Amygdala (tissue), 56 donors: ENCODE data around the gene ZNF784.

Experiments
- DNase-seq, 56 donors: peaks; one replicate each; lab custom pipeline; 2025; lab: John Stamatoyannopoulos, UW

The ZNF784 gene

DNA sequence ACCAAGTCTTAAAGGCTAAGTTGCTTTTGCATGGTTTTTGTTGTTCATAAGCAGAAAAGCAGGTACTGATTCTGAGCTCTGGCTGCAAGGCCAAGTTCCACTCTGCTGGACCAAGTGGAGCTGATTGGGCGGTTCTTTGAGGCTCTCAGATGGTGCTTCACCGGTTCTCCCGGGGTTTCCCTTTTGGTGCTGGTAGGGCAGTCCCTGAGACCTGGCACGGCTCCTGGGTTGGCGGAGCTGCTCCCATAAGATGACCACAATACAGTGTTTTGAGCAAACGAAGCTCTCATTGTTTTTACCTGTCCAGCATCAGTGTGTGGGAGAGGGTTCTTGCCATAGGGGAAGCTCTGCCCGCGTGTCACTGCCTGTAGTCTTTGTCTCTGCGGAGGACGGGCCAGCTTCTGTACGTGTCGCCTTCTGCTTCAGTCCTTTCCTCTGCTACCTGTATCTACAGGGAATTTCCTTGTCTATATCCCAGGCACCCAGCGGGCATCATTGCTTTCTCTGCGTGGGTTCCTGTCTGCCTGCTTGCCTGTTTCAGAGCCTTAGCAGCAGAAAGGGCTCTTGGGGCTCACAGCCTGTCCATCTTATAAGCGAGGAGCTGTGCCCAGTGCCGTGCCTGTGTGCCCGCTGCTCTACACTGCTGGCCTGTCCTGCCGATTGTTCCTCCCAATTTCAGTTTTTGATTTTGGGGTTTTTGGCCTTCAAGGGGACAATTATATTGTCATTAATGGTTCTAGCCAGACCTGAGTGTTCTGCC, 32.8 kb upstream of the ZNF784 start:
- no peak for DNase-seq

DNA sequence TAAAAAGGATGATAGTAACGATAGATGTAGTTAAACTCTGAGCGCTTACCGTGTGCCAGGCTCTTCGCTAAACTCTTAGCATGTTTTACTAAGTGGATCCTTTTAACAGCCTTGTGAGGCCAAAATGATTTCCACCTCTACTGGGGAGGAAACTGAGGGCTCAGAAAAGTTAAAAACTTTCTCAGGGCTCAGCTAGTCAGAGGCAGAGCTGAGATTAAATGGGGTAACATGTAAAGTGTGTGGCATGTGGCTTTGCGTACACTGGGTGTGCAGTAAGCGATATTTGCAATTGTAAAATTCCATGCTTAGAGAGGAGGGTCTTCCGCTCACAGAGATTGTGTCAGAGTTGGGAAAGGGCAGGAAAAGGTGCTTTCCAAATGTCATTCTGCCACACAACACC, 32.2 kb upstream of the ZNF784 start:
- no peak for DNase-seq

DNA sequence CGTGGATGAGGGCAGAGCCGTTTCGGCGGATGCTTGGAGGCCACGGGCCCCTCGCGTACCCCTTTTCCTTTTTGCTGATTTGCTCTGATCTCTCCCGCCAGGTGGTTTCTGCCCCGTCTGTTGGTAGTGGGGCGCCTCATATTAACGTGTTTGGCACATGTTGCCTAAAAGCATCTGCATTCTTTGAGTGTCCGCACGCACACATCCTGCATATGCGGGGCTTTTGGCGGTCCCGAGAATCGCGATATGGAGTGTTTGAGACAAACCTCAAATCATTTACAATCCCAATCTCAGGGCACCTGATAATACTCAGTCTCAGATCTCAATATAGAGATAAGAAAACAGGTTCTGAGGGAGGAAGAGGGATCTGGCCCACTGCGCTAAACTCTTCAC, 31.3 kb upstream of the ZNF784 start:
- peak in 1 of 56 donors; percentile 55 for DNase-seq

DNA sequence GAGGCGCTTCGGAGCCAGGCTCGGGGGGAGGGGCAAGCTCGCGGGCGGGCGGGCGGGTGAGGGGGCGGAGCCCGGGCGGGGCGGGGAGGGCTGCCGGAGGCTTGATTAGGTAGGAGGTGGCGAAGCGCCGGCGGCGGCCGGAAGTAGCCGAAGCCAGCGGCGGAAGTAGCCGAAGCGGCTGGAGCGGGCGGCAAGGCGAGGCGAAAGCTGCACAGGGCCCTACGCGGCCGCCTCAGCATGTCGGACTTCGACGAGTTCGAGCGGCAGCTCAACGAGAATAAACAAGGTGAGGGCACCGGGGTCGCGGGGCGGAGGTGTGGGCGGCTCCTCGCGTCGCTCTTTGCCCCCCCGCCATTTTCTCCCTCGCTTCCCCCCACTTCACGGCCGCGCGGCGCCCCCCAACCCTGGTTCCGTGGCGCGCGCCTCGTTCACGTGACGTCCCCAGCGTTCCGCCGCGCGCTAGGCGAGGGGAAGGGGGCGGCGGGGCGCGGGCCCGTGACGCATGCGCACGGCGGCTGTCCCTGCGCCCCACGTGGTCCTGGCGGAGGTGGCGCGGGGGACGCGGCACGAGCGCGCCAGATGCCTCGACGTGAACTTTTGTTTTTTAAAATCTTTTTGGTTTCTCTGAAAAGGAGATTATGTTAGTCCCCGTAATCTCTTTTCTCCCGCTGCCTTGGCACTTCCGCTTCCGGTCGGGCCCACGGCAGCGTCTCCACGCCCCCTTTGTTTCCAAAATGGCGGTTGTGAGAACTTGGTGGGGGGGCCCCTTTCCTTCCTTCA, 30.7 kb upstream of the ZNF784 start, which contains the start of gene U2AF2:
U2AF2 (plus strand) TSS at position 168 of the 780 bp plus-strand sequence; CDS start at position 238, 70 bp downstream.
- DNase-seq: peak in 53 of 56 donors; percentile 50 to 99 (median 94)

DNA sequence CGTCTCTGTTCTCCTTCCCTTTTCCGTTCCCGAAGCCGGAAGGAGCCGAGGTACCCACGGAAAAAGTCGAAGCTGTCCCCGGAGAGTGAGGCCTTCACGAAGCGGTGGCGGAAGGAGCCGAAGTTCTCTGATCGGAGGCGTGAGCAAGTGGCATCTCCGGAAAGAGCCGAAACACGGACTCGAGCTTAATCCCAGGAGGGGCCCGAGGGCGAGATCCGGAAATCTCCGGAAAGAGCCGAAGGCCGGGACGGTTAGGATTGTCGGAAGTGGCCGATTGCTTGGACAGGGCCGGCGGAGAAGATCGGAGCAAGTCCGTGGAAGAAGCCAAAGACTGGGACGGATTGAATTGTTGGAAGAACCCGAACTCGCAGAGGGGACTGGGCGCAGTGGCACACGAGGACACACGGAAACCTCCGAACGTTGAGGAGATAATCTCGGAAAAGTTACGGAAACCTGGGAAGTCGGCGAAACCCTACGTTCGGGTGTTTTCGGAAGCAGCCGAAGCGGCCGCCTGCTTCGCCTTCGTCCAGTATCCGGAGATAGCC, 30.0 kb upstream of the ZNF784 start:
- peak; percentile 87 to 99 (median 97) for DNase-seq

DNA sequence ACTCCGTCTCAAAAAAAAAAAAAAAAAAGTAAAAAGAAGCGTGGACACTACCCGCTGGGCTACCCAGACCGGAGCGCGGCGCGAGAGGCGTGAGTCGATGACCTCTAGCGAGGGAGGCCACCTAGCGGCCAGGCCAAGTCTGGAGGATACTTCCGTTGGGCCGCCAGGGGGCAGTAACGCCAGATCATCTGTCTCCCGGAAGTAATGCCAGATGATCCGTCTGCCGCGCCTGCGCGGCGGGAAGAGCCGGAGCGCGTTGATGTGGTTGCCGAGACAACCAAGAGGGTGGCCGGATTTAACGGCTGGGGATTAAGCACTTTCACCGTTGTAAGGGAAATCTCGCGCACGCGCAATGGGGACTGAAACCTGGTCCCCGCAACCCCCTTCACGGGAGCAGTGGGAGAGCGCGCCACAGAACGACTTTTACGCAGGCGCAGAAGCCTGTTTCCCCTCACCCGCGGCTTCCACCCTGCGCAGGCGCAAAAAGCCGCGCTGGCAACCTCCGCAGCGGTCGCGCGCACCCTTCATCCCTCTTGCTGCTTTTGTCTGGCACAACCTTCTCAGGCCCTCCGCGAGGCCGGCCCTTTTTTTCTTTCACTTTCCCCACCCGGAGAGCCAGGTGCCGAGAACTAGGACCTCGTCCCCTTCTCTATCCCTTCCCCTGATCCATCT, 29.4 kb upstream of the ZNF784 start:
- peak; percentile 84 to 100 (median 95) for DNase-seq

DNA sequence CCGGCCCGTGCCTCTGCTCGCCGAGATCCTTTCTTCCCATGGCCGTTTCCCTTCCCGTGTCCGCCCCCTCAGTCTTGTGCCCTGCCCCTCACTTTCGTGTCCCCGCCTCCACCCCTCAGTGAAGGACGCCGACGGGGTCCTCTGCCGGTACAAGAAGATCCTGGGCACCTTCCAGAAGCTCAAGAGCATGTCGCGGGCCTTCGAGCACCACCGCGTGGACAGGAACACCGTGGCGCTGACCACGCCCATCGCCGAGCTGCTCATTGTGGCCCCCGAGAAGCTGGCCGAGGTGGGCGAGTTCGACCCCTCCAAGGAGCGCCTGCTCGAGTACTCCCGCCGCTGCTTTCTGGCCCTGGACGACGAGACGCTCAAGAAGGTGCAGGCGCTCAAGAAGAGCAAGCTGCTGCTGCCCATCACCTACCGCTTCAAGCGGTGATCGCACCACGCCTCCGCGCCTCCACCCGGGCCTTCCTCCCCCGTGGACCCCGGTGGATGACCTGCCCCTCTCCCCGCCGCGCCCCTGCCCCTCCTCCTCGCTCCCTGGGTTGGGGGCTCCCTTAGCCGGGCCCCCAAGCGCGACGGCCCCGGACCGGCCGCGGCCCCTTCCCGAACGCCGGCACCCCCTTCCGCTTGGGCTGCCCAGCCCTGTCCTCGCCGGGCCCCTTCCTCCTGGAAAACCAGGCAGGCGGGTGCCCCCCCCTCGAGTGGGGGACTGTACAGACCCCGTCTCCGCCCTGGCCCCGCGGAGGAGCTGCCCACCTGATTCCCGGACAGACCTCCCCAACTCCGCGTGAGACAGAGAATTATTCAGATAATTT, 28.2 kb upstream of the ZNF784 start:
- DNase-seq: no peak

DNA sequence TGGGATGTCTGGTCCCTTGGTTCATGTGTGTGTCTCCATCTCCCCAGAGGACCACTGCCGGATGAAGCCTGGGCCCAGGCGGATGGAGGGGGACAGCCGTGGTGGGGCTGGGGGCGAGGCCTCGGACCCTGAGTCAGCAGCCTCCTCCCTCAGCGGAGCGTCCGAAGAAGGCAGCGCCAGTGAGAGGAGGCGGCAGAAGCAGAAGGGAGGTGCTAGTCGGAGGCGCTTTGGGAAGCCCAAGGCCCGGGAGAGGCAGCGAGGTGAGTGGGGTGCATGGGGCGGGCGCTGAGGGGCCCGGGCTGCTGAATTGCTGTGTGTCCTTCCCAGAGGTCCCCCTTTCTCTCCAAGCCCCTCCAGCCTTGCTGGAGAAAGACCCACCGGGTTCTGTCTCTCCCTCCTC, 26.9 kb upstream of the ZNF784 start:
- no peak for DNase-seq

DNA sequence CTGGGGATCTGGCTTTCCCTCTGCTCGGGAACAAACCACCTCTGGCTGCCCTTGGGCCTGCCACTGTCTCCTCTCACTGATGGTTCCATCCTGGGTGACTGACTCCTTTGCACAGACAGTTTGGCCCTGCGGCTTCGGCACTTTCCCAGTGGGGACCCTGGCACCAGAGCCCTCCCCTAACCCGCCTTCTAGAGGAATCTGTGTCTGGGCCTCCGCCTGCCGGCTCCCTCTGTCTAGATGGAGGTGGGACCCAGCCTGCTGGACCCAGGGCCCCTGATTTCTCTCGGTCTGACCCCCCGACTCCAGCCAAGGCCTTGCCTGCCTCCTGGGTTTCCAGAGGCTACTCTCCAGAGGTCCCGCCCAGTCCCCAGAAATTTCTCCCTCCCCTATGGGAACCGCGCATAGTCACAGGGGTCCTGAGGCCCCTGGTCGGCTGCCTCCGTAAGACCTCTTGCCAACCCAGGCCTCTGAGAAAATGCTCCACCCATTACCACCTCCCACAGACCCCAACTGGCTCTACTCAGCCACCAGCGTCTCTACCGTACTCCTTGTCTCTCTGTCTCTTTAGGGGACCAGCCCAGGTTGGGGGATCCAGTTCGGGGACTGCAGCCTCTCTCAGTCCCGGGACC, 26.4 kb upstream of the ZNF784 start:
- no peak for DNase-seq

DNA sequence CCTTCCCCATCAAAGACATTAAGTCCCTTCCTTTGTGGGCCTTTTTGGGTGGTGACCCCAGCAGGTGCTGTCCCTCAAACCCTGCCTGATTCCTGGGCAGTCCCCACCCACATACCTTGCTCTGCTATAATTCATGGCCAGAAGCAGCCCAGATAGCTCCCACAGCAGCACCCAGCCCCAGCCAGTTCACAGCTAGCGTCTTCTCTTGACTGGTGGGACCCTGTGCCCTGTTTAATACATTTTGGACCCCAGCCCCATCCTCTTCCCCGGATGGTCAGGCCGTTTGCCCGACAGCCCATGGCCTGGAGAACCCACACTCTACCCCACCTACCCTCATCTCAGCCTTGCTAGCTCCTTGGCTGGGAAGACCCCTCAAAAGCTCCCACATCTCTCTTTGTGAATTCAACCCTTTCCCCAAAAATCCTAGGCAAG, 25.8 kb upstream of the ZNF784 start:
- DNase-seq: no peak

DNA sequence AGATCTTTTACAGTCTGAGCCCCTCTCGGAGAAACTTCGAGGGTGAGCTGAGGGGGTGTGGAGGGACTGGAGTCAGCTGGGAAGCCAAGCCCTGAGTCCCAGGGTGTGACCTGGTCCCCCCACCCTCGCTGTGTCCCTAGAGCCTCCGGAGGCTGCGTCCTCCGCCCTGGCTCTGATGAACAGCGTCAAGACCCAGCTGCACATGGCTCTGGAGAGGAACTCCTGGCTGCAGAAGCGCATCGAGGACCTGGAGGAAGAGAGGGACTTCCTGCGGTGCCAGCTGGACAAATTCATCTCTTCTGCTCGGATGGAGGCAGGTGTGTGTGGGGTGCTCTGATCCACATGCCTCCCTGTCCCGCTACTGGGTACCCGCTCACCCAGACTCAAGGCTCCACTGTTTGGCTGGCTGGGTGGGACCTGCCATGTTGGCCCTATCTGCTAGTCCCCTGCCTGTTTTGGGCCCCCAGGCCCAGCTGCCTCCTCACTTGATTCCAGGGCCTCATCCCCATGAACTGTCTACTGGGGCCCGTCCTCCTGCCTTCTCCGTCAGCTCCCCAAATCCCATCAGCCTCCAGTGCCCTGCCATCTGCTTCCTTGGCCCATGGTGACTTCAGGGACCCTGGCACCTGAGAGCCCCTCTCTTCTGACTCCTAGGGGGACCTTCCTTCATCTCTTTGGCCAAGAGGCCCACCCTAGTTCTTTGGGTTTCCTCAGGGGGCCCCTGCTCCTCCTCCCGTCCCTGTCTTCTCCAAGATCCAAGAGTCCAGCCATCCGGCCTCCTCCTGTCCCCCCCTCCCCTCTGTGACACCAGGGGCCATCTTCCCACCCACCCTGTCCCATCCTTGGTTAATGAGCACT, 25.1 kb upstream of the ZNF784 start:
- DNase-seq: no peak

DNA sequence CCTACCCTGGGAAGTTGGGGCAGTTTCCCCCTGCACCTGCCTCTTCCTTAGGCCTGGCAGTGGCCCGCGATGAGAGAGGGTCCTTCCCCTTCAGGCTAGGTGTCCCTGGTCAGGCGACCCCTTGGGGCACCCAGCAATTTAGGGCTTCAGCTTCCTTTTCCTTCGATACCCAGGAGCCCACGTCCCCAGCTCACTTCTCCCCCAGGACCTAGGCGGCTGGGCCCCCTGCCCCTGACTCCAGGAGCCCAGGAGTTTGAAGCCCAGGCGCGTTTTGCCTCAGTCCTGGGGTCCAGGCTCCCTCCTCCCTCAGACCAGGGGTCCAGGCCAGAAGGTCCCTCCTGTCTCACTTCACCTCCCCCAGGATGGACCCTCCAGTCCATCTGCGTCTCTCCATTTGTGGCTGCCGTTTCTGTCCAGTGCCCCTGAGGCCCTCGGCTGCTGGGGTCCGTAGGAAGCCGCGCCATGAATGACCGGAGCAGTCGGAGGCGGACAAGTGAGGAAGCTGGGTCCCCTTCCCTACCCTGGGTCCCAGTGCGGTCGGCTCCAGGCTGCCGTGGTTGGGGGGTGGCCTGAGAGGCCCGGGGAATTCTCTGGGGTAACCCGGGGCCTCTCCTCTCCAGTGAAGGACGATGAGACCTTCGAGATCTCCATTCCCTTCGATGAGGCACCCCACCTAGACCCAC, 24.4 kb upstream of the ZNF784 start:
- DNase-seq: no peak

DNA sequence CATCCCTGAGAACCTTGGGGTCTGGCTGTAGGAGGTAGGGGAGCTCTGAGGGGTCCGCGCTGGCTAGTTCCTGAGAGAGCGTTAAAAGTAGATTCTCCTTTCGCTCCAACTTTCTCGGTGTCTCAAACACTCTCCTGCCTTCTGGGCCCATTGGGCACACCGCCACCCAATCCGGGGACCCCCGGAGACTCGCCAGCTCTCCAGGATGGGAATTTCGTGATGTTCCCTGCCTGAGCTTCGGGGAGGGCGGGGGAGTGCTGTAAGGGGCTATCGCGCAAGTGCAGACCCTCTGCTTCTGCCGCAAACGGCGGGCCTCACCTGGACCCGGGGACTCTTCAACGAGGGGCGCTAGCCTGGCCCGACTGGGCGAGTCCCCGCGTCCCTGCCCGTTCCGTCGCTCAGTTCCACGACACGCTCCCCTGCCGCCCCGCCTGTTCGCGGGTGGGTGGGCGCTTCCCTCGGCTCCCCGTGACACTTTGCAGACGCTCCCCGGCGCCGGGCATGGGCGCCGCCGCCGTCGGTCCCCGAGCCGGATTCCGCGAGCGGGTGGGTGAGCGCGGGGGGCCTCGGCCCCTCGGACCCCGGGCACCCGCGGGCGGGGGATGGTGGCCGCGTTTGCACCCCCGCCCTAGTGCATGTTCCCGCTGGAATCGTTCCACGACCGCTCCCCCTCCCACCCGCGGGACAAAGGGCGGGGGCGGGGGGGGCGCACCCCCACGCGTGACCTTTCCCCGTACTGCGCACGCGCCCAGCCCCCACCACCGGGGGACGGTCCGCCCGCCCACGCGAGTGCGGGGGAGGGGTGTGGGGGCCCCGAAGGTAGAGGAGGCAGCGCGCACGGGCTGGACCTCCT, 23.6 kb upstream of the ZNF784 start, which contains the start of gene CCDC106:
CCDC106 (plus strand) TSS at position 481 of the 853 bp plus-strand sequence. CDS start 835 bp downstream, outside the sequence.
- DNase-seq: peak in 54 of 56 donors; percentile 26 to 92 (median 70)

DNA sequence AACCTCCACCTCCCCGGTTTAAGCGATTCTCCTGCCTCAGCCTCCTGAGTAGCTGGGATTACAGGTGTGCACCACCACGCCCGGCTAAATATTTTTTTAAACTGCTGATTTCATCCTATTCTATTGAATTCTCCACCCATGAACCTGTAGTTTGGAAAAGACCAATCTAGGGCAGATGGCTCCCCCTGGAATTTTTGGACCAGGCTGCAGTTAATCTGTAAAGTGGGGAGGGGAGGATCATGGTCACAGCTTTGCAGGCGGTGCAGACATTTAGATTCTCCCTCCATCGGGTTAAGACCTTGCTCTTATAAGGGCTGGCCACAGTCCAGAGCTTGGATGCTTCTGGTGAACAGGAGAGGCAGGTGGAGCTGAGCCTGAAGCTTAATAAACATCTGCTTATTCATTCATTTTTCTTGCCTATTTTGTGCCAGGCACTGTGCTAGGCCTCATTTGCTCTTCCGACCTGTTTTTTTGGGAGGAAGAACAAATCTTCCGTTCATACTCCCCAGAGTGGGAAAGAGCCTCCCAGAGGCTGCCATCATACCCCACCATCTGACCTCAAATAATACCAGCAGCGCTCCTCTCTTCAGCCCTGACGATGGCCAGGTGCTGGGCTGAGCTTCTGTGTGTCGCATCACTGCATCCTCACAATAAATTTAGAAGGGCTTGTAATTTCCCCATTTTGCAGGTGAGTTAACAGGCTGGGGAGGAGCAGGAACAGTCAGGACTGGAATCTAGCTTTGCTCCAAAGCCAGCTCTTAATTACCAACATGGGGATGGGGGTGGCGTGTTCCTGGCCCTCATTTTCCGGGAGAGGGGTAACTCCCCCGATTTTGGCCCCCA, 22.7 kb upstream of the ZNF784 start:
- no peak for DNase-seq

DNA sequence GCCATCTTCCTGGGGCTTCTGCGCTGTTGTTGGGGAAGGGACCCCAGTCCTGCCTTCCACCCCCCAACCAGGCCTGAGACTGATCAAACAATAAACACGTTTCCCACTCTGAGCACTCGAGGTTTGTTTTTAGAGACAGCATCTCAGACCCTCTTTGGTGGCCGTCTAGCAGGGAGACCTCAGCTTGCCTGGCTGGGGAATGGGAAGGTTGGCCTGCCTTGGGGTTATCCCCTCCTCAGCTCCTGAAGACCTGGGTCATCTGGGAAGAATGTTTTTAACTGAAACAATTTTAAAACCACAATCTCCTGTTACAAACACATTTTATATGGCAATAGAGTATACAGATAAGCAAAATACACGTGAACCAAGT, 21.1 kb upstream of the ZNF784 start:
- no peak for DNase-seq
